Ishikawa (cell line): ENCODE measurements around the gene DNAH6.

ENCODE experiments used
- CEBPB ChIP-seq: IDR thresholded peaks from 2 replicates; pipeline ENCODE4 v1.6.1; 2012
- CREB1 ChIP-seq: IDR thresholded peaks from 2 replicates; pipeline ENCODE4 v1.6.1; 2012; ENCODE audit warnings: low read depth
- EGR1 ChIP-seq: IDR thresholded peaks from 2 replicates; pipeline ENCODE4 v1.6.1; 2012
- EP300 ChIP-seq: IDR thresholded peaks from 2 replicates; pipeline ENCODE4 v1.6.1; 2012; ENCODE audit warnings: borderline replicate concordance
- FOXM1 ChIP-seq: IDR thresholded peaks from 2 replicates; pipeline ENCODE4 v1.6.1; 2012; ENCODE audit warnings: low read depth, borderline replicate concordance
- MAX ChIP-seq: IDR thresholded peaks from 2 replicates; pipeline ENCODE4 v1.6.1; 2012
- NFIC ChIP-seq: IDR thresholded peaks from 2 replicates; pipeline ENCODE4 v1.6.1; 2012
- RAD21 ChIP-seq: IDR thresholded peaks from 2 replicates; pipeline ENCODE4 v1.6.1; 2012; ENCODE audit warnings: low read depth
- REST ChIP-seq: IDR thresholded peaks from 2 replicates; pipeline ENCODE4 v1.6.1; 2012; ENCODE audit warnings: low read depth, mild to moderate bottlenecking
- TAF1 ChIP-seq: IDR thresholded peaks from 2 replicates; pipeline ENCODE4 v1.6.1; 2012; ENCODE audit warnings: low read depth, mild to moderate bottlenecking
- TCF12 ChIP-seq: IDR thresholded peaks from 2 replicates; pipeline ENCODE4 v1.6.1; 2012; ENCODE audit warnings: low read depth
- TEAD4 ChIP-seq: IDR thresholded peaks from 2 replicates; pipeline ENCODE4 v1.6.1; 2012
- USF1 ChIP-seq: IDR thresholded peaks from 2 replicates; pipeline ENCODE4 v1.6.1; 2012
- YY1 ChIP-seq: IDR thresholded peaks from 2 replicates; pipeline ENCODE4 v1.6.1; 2012; ENCODE audit warnings: low read depth
- ZBTB7A ChIP-seq: IDR thresholded peaks from 2 replicates; pipeline ENCODE4 v1.6.1; 2012; ENCODE audit warnings: low read depth

Gene DNAH6

GRCh38 chr2:84797271-84797670 lies 281.0 kb downstream of the DNAH6 start:
- no peak for TF ChIP-seq CREB1
- no peak for TF ChIP-seq MAX
- TF ChIP-seq REST, result no peak
- no peak for TF ChIP-seq USF1
- TF ChIP-seq EGR1, result no peak
- no peak for TF ChIP-seq TAF1
- no peak for TF ChIP-seq ZBTB7A
- TF ChIP-seq TCF12, result no peak
- no peak for TF ChIP-seq TEAD4
- TF ChIP-seq NFIC, result no peak
- no peak for TF ChIP-seq FOXM1
- no peak for TF ChIP-seq EP300
- no peak for TF ChIP-seq YY1
- no peak for TF ChIP-seq CEBPB
- TF ChIP-seq RAD21, result no peak

- TF ChIP-seq YY1 (no peak), ZBTB7A (no peak), TCF12 (no peak), CEBPB (no peak), NFIC (no peak), REST (no peak), CREB1 (no peak), EGR1 (no peak)
Observed at GRCh38 chr2:84799772-84800171, 283.5 kb downstream of the DNAH6 start.

- TF ChIP-seq RAD21 (no peak), ZBTB7A (no peak), CEBPB (no peak), NFIC (no peak), FOXM1 (no peak), MAX (no peak), USF1 (no peak), TEAD4 (no peak), CREB1 (no peak), EGR1 (no peak), TAF1 (no peak), REST (no peak), EP300 (no peak), YY1 (no peak)
Observed at GRCh38 chr2:84800194-84800805, 284.0 kb downstream of the DNAH6 start.

GRCh38 chr2:84801811-84802210 lies 285.5 kb downstream of the DNAH6 start:
- TF ChIP-seq TEAD4 (no peak), TCF12 (no peak), REST (no peak), MAX (no peak), TAF1 (no peak), USF1 (no peak), FOXM1 (no peak), YY1 (no peak), EP300 (no peak)
